ENCODE results near the gene CST7.
"Not testable (repeated sequence)": the region's sequence is repeated elsewhere in the genome, so short reads cannot be mapped to it uniquely, and the experiment has no call there.

Gene CST7

GRCh38 chr20:24987873-24988835 lies 39.1 kb downstream of the CST7 start:
- no peak for DNase-seq

- DNase-seq: no peak
Observed at GRCh38 chr20:24989162-24989561, 40.1 kb downstream of the CST7 start.

- no peak for DNase-seq
Observed at GRCh38 chr20:24990810-24991252, 41.8 kb downstream of the CST7 start.

GRCh38 chr20:24991897-24992486 lies 42.9 kb downstream of the CST7 start:
- peak; percentile 4 for DNase-seq

GRCh38 chr20:24992487-24993205 lies 43.6 kb downstream of the CST7 start, which contains the start of gene APMAP:
Gene APMAP (minus strand): TSS chr20:24992751. CDS start chr20:24992688, 63 bp downstream.
- DNase-seq: peak; percentile 90

- peak; percentile 8 for DNase-seq
Observed at GRCh38 chr20:24993337-24994185, 44.5 kb downstream of the CST7 start.

- no peak for DNase-seq
Observed at GRCh38 chr20:24994186-24994465, 45.1 kb downstream of the CST7 start.

- DNase-seq: peak; percentile 47
Observed at GRCh38 chr20:24994470-24995368, 45.6 kb downstream of the CST7 start.

GRCh38 chr20:24995741-24996448 lies 46.8 kb downstream of the CST7 start:
- no peak for DNase-seq

GRCh38 chr20:24996449-24997377 lies 47.6 kb downstream of the CST7 start:
- no peak for DNase-seq

GRCh38 chr20:24998121-24998520 lies 49.1 kb downstream of the CST7 start:
- DNase-seq: no peak

- no peak for DNase-seq
Observed at GRCh38 chr20:24998631-24999445, 49.8 kb downstream of the CST7 start.

GRCh38 chr20:24999568-24999967 lies 50.5 kb downstream of the CST7 start:
- no peak for DNase-seq

- DNase-seq: peak; percentile 28
Observed at GRCh38 chr20:25000268-25000801, 51.3 kb downstream of the CST7 start.

GRCh38 chr20:25001323-25001722 lies 52.3 kb downstream of the CST7 start:
- not testable (repeated sequence) for DNase-seq

- no peak for DNase-seq
Observed at GRCh38 chr20:25003002-25003401, 53.9 kb downstream of the CST7 start.

- DNase-seq: no peak
Observed at GRCh38 chr20:25005220-25005619, 56.2 kb downstream of the CST7 start.

GRCh38 chr20:25005661-25006060 lies 56.6 kb downstream of the CST7 start:
- no peak for DNase-seq
